ENCODE data around the gene RARB.

The RARB gene

DNA sequence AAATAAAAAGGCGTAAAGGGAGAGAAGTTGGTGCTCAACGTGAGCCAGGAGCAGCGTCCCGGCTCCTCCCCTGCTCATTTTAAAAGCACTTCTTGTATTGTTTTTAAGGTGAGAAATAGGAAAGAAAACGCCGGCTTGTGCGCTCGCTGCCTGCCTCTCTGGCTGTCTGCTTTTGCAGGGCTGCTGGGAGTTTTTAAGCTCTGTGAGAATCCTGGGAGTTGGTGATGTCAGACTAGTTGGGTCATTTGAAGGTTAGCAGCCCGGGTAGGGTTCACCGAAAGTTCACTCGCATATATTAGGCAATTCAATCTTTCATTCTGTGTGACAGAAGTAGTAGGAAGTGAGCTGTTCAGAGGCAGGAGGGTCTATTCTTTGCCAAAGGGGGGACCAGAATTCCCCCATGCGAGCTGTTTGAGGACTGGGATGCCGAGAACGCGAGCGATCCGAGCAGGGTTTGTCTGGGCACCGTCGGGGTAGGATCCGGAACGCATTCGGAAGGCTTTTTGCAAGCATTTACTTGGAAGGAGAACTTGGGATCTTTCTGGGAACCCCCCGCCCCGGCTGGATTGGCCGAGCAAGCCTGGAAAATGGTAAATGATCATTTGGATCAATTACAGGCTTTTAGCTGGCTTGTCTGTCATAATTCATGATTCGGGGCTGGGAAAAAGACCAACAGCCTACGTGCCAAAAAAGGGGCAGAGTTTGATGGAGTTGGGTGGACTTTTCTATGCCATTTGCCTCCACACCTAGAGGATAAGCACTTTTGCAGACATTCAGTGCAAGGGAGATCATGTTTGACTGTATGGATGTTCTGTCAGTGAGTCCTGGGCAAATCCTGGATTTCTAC is at the start of gene RARB (continued):
- TF ChIP-seq, protein P1, sequence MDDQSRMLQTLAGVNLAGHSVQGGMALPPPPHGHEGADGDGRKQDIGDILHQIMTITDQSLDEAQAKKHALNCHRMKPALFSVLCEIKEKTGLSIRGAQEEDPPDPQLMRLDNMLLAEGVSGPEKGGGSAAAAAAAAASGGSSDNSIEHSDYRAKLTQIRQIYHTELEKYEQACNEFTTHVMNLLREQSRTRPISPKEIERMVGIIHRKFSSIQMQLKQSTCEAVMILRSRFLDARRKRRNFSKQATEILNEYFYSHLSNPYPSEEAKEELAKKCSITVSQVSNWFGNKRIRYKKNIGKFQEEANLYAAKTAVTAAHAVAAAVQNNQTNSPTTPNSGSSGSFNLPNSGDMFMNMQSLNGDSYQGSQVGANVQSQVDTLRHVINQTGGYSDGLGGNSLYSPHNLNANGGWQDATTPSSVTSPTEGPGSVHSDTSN (CRISPR knock-in tag; IDR thresholded peaks at IDR 0.05): no peak
- TF ChIP-seq, protein P2, sequence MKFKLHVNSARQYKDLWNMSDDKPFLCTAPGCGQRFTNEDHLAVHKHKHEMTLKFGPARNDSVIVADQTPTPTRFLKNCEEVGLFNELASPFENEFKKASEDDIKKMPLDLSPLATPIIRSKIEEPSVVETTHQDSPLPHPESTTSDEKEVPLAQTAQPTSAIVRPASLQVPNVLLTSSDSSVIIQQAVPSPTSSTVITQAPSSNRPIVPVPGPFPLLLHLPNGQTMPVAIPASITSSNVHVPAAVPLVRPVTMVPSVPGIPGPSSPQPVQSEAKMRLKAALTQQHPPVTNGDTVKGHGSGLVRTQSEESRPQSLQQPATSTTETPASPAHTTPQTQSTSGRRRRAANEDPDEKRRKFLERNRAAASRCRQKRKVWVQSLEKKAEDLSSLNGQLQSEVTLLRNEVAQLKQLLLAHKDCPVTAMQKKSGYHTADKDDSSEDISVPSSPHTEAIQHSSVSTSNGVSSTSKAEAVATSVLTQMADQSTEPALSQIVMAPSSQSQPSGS (tag by site-specific recombination; IDR thresholded peaks at IDR 0.05; ENCODE audit: low read depth): peak; percentile 78
- TF ChIP-seq ZNF701 (tag by site-specific recombination; IDR thresholded peaks at IDR 0.05) (no peak), ZXDB (tag by site-specific recombination; IDR thresholded peaks at IDR 0.05) (peak; percentile 45; the same call in 1 of the 2 replicates), PRDM1 (tag by site-specific recombination; IDR thresholded peaks at IDR 0.05) (0 out of 2 replicates have a peak, but pooled peaks have one; percentile 26), ZBTB17 (tag by site-specific recombination; IDR thresholded peaks at IDR 0.05) (peak; percentile 84), ZNF248 (tag by site-specific recombination; IDR thresholded peaks at IDR 0.05) (no peak), ZNF843 (tag by site-specific recombination; IDR thresholded peaks at IDR 0.05) (peak; percentile 23), WT1 (tag by site-specific recombination; IDR thresholded peaks at IDR 0.05) (peak; percentile 47; the same call in 1 of the 2 replicates), ZBTB21 (tag by site-specific recombination; IDR thresholded peaks at IDR 0.05) (peak; percentile 85), SP7 (tag by site-specific recombination; IDR thresholded peaks at IDR 0.05) (peak; percentile 38; the same call in 1 of the 2 replicates), MEIS1 (CRISPR knock-in tag; IDR thresholded peaks at IDR 0.05; ENCODE audit: borderline replicate concordance) (no peak), ZNF394 (tag by site-specific recombination; IDR thresholded peaks at IDR 0.05; ENCODE audit: borderline replicate concordance) (peak; percentile 26; the same call in 1 of the 2 replicates), ZNF132 (tag by site-specific recombination; IDR thresholded peaks at IDR 0.05; ENCODE audit: borderline replicate concordance) (no peak), ZNF555 (tag by site-specific recombination; conservative IDR thresholded peaks at IDR 0.05) (no peak)
- TF ChIP-seq, protein P3, sequence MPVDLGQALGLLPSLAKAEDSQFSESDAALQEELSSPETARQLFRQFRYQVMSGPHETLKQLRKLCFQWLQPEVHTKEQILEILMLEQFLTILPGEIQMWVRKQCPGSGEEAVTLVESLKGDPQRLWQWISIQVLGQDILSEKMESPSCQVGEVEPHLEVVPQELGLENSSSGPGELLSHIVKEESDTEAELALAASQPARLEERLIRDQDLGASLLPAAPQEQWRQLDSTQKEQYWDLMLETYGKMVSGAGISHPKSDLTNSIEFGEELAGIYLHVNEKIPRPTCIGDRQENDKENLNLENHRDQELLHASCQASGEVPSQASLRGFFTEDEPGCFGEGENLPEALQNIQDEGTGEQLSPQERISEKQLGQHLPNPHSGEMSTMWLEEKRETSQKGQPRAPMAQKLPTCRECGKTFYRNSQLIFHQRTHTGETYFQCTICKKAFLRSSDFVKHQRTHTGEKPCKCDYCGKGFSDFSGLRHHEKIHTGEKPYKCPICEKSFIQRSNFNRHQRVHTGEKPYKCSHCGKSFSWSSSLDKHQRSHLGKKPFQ (tag by site-specific recombination; IDR thresholded peaks at IDR 0.05): 0 out of 2 replicates have a peak, but pooled peaks have one; percentile 11
- TF ChIP-seq, protein P4, sequence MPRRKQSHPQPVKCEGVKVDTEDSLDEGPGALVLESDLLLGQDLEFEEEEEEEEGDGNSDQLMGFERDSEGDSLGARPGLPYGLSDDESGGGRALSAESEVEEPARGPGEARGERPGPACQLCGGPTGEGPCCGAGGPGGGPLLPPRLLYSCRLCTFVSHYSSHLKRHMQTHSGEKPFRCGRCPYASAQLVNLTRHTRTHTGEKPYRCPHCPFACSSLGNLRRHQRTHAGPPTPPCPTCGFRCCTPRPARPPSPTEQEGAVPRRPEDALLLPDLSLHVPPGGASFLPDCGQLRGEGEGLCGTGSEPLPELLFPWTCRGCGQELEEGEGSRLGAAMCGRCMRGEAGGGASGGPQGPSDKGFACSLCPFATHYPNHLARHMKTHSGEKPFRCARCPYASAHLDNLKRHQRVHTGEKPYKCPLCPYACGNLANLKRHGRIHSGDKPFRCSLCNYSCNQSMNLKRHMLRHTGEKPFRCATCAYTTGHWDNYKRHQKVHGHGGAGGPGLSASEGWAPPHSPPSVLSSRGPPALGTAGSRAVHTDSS (tag by site-specific recombination; IDR thresholded peaks at IDR 0.05): no peak

DNA sequence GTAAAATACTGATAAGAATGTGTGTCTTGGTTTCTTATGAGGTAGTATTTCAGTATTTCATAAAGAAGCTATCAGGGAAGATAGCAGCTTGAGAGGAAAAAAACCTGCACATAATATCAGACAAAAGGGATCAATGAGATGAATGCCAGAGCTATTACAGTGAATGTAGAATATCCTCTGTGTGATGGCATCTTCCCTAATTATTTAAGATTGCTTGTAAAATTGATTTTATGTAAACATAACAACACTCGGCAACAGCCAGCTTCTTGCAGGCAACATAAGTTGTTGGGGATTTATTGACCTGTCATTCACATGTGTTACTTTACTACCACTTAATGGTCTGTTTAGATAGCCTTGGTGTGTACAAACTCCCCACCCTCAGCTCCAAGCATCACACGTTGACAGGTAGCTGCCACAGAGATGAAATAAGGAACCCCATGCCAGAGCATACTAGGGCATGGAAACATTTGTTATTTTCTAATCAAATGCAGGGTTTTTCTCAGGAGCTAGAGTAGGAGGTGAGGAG is 49.2 kb upstream of the RARB start:
- Histone ChIP-seq H3K36me3 (ENCODE audit: control insufficient read depth in 2 of 2, insufficient read depth in 1 of 2, low read length in 2 of 2) (no peaks in the 10 kb centered on the region), H3K27ac (ENCODE audit: extremely low read depth, low read depth, low read length) (no peak overlapping the region), H3K4me1 (ENCODE audit: control insufficient read depth, insufficient read depth, low read length) (no peaks in the 10 kb centered on the region), H3K9me3 (ENCODE audit: control insufficient read depth, insufficient read depth, low read depth, low read length) (no peaks in the 10 kb centered on the region), H3K4me3 (ENCODE audit: low read depth, low read length) (no peak overlapping the region)
- ChIA-PET CTCF (interaction anchor here (0.6 kb wide), 1 partner anchor 440 kb away, joined by 3 read pairs; no protein-coding TSS in a partner anchor), POLR2A (no interaction called here)
- TF ChIP-seq, protein P5, sequence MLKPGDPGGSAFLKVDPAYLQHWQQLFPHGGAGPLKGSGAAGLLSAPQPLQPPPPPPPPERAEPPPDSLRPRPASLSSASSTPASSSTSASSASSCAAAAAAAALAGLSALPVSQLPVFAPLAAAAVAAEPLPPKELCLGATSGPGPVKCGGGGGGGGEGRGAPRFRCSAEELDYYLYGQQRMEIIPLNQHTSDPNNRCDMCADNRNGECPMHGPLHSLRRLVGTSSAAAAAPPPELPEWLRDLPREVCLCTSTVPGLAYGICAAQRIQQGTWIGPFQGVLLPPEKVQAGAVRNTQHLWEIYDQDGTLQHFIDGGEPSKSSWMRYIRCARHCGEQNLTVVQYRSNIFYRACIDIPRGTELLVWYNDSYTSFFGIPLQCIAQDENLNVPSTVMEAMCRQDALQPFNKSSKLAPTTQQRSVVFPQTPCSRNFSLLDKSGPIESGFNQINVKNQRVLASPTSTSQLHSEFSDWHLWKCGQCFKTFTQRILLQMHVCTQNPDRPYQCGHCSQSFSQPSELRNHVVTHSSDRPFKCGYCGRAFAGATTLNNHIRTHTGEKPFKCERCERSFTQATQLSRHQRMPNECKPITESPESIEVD (tag by site-specific recombination; IDR thresholded peaks at IDR 0.05): peak; percentile 24; the same call in 1 of the 2 replicates
- no peak for TF ChIP-seq FEZF1 (tag by site-specific recombination; IDR thresholded peaks at IDR 0.05)
- TF ChIP-seq, protein P6, sequence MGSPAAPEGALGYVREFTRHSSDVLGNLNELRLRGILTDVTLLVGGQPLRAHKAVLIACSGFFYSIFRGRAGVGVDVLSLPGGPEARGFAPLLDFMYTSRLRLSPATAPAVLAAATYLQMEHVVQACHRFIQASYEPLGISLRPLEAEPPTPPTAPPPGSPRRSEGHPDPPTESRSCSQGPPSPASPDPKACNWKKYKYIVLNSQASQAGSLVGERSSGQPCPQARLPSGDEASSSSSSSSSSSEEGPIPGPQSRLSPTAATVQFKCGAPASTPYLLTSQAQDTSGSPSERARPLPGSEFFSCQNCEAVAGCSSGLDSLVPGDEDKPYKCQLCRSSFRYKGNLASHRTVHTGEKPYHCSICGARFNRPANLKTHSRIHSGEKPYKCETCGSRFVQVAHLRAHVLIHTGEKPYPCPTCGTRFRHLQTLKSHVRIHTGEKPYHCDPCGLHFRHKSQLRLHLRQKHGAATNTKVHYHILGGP (tag by site-specific recombination; IDR thresholded peaks at IDR 0.05): peak; percentile 40; the same call in 1 of the 2 replicates
- no peak for TF ChIP-seq ZNF785 (tag by site-specific recombination; IDR thresholded peaks at IDR 0.05)
- no peak for TF ChIP-seq ZFP37 (tag by site-specific recombination; IDR thresholded peaks at IDR 0.05)
- TF ChIP-seq, protein P7, sequence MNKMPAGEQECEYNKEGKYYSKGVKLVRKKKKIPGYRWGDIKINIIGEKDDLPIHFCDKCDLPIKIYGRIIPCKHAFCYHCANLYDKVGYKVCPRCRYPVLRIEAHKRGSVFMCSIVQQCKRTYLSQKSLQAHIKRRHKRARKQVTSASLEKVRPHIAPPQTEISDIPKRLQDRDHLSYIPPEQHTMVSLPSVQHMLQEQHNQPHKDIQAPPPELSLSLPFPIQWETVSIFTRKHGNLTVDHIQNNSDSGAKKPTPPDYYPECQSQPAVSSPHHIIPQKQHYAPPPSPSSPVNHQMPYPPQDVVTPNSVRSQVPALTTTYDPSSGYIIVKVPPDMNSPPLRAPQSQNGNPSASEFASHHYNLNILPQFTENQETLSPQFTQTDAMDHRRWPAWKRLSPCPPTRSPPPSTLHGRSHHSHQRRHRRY (tag by site-specific recombination; IDR thresholded peaks at IDR 0.05): no peak
- no peak for TF ChIP-seq ZNF626 (tag by site-specific recombination; IDR thresholded peaks at IDR 0.05)
- TF ChIP-seq ZNF585B (tag by site-specific recombination; IDR thresholded peaks at IDR 0.05): no peak
